ENCODE data around the gene TREX2. TPM values are rescaled to one million over a fixed set of nuclear protein-coding genes. Genes with fewer than 3 reads are reported as not detected.

TREX2 gene
- total RNA-seq, 1 experiment from 2014 or later: not detected

- in situ Hi-C loops (cut with HindIII; ENCODE audit: low sequenced_read_pairs): no loop called here
- DNase-seq (ENCODE audit: low spot score): no peak
Measured at GRCh38 chrX:153458476-153458875, 12.6 kb upstream of the TREX2 start.

GRCh38 chrX:153457827-153458466 lies 12.1 kb upstream of the TREX2 start:
- no peak for DNase-seq (ENCODE audit: low spot score)
- in situ Hi-C loops (cut with HindIII; ENCODE audit: low sequenced_read_pairs): no loop called here

- DNase-seq (ENCODE audit: low spot score): no peak
- in situ Hi-C loops (cut with HindIII; ENCODE audit: low sequenced_read_pairs): no loop called here
Measured at GRCh38 chrX:153457136-153457825, 11.4 kb upstream of the TREX2 start.

- in situ Hi-C loops (cut with HindIII; ENCODE audit: low sequenced_read_pairs): no loop called here
- DNase-seq (ENCODE audit: low spot score): no peak
Measured at GRCh38 chrX:153456704-153457103, 10.8 kb upstream of the TREX2 start.

GRCh38 chrX:153456161-153456560 lies 10.3 kb upstream of the TREX2 start:
- no peak for DNase-seq (ENCODE audit: low spot score)
- in situ Hi-C loops (cut with HindIII; ENCODE audit: low sequenced_read_pairs): no loop called here

- in situ Hi-C loops (cut with HindIII; ENCODE audit: low sequenced_read_pairs): no loop called here
- no peak for DNase-seq (ENCODE audit: low spot score)
Measured at GRCh38 chrX:153455571-153455970, 9.7 kb upstream of the TREX2 start.

GRCh38 chrX:153454901-153455550 lies 9.2 kb upstream of the TREX2 start:
- in situ Hi-C loops (cut with HindIII; ENCODE audit: low sequenced_read_pairs): no loop called here
- no peak for DNase-seq (ENCODE audit: low spot score)

- no peak for DNase-seq (ENCODE audit: low spot score)
- in situ Hi-C loops (cut with HindIII; ENCODE audit: low sequenced_read_pairs): no loop called here
Measured at GRCh38 chrX:153450949-153451277, 5.1 kb upstream of the TREX2 start.

- in situ Hi-C loops (cut with HindIII; ENCODE audit: low sequenced_read_pairs): no loop called here
Measured at GRCh38 chrX:153450114-153450948, 4.5 kb upstream of the TREX2 start.

GRCh38 chrX:153449368-153450113 lies 3.7 kb upstream of the TREX2 start:
- in situ Hi-C loops (cut with HindIII; ENCODE audit: low sequenced_read_pairs): no loop called here
- no peak for DNase-seq (ENCODE audit: low spot score)

More at GRCh38 chrX:153450114-153450948, 4.5 kb upstream of the TREX2 start:
- no peak for DNase-seq (ENCODE audit: low spot score)

- in situ Hi-C loops (cut with HindIII; ENCODE audit: low sequenced_read_pairs): no loop called here
Measured at GRCh38 chrX:153448556-153449367, 2.9 kb upstream of the TREX2 start.

GRCh38 chrX:153447581-153447960 lies 1.7 kb upstream of the TREX2 start:
- in situ Hi-C loops (cut with HindIII; ENCODE audit: low sequenced_read_pairs): no loop called here
- DNase-seq (ENCODE audit: low spot score): no peak

More at GRCh38 chrX:153448556-153449367, 2.9 kb upstream of the TREX2 start:
- no peak for DNase-seq (ENCODE audit: low spot score)

GRCh38 chrX:153446950-153447580 lies 1.2 kb upstream of the TREX2 start:
- in situ Hi-C loops (cut with HindIII; ENCODE audit: low sequenced_read_pairs): no loop called here
- no peak for DNase-seq (ENCODE audit: low spot score)

- in situ Hi-C loops (cut with HindIII; ENCODE audit: low sequenced_read_pairs): no loop called here
- no peak for DNase-seq (ENCODE audit: low spot score)
Measured at GRCh38 chrX:153446636-153446936, 730 bp upstream of the TREX2 start.

- no peak for DNase-seq (ENCODE audit: low spot score)
- in situ Hi-C loops (cut with HindIII; ENCODE audit: low sequenced_read_pairs): no loop called here
Measured at GRCh38 chrX:153445106-153445855, 575 bp downstream of the TREX2 start.

GRCh38 chrX:153444333-153445011 lies 1.4 kb downstream of the TREX2 start:
- peak; percentile 17 for DNase-seq (ENCODE audit: low spot score)
- in situ Hi-C loops (cut with HindIII; ENCODE audit: low sequenced_read_pairs): no loop called here

All from G401 (cell line).